Hepatic stellate cell (primary cell): ENCODE results near the gene LAMC3.

Experiments used
- DNase-seq: peaks from one replicate; pipeline ENCODE4 v3.0.0; 2011; ENCODE audit warnings: low spot score

Gene LAMC3

DNA sequence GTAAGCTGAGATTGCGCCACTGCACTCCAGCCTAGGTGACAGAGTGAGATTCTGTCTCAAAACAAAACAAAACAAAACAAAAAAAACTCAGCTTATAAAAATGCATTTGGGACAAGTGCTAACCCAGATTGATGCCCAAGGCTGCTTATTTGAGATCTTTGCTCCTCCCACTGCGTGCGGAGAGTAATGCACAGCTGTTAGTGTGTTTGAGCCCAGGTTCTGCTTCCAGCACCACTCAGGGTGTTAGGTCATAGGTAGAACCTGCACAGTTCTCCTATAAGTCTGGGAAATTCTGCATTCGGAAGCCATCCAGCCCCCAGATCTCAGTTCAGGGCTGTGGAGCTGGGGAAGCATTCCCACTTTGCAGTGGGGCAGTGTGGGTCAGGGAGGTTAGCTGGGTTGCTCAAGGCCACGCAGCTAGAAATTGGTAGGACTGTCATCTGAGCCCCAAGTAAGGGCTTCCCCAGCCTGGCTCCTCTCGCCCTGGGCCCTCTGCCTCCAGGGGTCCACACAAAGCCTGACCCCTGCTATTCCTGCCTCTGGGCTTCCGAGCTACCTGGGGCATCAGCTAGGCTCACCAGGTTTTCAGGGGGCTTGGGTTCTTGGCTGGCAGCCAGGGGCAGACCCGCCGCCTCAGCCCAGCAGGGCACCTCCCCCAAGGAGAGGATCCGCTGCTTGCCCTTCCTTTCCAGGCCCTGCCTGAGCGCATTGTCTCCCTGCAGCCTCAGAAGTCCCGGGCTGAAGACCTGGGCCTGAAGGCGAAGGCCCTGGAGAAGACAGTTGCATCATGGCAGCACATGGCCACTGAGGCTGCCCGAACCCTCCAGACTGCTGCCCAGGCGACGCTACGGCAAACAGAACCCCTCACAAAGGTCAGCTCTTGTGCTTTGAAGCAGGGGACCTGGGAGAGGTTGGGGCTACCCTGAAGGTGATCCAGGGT lies 69.7 kb downstream of the LAMC3 start:
- DNase-seq: no peak

DNA sequence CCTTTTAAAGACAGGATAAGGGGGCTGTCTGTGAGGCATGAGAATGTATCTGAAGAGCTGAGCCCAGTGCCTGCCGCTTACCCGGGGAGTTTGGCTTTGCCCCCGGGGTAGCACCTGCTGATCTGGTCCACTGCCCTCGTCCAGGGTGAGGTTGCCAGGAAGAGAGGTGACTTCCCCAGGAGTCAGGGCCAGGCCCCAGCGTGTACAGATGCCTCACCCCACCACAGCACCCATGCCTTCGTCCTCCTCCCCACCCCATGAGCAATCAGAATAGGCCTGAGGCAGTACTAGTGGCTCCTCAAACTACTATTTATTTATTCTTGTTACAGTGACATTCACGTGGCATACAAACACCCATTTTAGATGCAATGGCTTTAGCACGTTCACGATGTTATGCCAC lies 71.6 kb downstream of the LAMC3 start:
- no peak for DNase-seq

DNA sequence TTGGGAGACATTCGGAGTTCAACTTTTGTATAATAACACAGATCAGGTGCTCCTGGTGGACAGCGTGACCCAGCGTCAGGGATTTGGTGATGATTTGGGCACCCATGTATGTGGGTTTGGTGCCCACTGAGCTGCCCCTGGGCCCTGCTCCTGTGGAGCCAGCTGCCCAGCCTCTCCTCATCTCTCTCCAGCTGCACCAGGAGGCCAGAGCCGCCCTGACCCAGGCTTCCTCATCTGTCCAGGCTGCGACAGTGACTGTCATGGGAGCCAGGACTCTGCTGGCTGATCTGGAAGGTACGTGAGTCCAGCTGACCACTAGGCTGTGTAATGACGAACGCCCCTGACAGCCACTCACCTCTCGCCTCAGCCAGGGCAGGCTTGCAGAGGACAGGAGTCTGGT lies 72.9 kb downstream of the LAMC3 start:
- no peak for DNase-seq

DNA sequence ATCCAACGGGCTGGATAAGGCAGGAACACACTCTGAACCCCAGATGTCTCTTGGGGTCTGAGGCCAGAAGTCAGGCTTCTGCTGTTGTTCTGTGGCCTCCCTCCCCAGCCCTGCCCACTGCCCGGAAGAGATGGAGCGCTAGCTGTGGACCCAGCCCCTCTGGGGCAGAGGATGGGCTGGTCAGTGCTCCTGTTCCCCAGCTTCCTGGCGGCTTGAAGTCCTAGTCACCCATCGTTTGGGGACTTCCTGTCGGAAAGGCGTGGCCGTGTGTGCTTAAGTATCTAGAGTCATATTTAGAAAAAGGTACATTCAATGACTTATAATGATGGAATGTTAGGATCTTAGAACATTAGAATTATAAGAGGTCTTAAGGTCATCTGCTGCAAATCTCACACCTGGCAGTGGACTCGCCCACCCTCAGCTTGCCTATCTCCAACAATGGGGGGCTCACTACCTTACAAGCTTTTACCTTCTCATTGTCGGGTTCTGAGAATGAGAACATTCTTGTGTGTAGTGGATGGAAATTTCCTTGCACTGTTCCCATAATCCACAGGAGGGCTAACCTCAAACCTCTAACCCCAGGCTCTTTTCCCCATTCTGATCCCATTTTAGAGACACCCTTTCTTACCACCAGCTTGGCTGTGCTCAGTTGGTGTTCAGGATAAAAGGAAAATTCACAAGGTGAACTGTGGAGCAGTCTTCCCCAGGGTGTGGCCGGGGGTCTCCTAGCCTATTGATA lies 74.0 kb downstream of the LAMC3 start:
- DNase-seq: no peak

DNA sequence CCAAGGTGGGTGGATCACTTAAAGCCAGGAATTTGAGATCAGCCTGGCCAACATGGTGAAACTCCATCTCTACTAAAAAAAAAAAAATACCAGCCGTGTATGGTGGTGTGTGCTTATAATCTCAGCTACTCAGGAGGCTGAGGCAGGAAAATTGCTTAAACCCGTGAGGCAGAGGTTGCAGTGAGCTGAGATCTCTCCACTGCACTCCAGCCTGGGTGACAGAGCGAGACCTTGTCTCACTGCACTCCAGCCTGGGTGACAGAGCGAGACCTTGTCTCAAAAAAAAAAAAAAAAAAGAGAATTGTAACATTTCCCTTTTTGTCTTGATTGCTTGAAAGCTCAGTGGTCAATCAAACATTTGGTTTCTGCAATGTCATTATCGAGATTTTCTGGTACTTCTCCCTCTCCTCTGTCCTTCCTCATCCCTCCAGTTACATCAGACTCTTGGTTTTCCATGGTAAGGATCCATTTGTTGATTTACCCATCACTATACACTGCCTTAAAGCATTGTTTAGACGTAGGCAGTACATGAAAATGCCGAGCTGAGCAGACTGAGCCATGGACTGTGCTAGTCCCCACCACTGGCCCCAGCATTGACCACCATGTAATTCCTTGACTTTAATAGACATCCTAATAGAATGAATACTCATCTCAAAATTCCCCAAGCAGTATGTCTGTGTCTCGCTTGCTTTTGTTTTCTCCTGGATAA lies 75.8 kb downstream of the LAMC3 start:
- DNase-seq: no peak

DNA sequence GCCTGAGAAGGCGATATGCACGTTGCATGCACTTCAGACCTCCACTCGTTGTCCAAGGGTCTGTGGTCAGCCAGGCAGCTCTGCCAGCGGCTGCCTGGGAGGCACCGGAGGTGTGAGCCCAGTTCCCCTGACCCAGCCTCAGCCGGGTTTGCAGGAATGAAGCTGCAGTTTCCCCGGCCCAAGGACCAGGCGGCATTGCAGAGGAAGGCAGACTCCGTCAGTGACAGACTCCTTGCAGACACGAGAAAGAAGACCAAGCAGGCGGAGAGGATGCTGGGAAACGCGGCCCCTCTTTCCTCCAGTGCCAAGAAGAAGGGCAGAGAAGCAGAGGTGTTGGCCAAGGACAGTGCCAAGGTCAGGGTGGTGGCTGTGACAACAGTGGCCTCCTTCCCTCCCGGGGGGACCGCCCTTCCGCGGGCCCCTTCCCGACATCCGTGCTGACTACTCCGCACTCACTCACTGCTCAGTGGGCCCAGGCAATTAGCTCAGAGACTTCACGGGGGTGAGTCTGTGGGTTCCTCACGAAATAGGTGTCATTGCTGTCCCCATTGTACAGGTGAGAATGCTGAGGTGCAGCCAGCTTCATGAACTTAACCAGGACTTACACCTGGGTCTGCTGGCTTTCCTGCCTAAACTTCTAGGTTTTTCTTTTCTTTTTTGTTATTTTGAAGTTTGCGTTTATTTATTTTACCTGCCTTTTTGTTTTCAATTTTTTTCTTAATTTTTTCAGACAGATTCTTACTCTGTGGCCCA lies 76.6 kb downstream of the LAMC3 start:
- no peak for DNase-seq

DNA sequence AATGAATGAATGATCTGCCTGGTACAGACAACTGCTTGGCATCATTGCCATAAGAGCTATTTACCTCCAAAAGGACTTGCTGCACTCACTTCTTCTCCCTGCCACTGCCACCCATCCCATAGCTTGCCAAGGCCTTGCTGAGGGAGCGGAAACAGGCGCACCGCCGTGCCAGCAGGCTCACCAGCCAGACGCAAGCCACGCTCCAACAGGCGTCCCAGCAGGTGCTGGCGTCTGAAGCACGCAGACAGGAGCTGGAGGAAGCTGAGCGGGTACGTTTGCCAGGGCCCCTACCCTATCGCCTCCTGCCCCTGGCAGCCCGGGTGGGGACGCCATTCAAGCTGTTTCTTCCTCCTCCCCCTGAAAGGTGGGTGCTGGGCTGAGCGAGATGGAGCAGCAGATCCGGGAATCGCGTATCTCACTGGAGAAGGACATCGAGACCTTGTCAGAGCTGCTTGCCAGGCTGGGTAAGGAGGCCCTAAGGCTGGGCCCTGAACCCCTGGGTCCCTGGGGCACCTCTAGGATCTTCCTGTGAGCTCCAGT lies 78.5 kb downstream of the LAMC3 start:
- no peak for DNase-seq

DNA sequence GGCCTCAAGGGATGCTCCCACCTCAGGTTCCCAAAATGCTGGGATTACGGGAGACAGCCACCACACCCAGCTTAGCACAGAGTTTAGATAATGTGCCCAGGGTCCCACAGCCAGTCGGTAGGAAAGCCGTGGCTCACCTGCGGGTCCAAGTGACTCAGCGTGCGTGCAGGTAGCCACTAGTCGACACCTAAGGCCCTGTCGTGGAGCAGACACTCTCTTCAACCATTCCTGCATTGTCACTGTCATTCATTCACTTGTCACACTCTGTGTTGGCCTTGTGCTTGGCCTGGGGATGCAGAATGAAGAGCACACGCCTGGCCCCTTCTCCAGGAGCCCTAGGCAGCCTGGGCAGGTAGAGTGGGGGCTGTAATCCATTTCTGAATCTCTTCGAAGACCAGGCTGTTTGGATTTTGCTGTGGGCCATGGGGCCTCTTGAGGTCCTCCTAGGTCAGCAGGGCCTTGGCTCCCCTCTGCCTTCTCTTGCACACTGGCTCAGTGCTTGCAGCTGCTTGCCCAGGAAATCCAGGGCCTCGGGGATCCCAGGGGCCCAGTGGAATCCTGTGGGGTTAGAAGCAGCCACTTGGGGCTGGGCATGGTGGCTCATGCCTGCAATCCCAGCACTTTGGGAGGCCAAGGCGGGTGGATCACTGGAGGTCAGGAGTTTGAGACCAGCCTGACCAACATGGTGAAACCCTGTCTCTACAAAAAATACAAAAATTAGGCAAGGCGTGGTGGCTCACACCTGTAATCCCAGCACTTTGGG lies 81.2 kb downstream of the LAMC3 start:
- DNase-seq: no peak

DNA sequence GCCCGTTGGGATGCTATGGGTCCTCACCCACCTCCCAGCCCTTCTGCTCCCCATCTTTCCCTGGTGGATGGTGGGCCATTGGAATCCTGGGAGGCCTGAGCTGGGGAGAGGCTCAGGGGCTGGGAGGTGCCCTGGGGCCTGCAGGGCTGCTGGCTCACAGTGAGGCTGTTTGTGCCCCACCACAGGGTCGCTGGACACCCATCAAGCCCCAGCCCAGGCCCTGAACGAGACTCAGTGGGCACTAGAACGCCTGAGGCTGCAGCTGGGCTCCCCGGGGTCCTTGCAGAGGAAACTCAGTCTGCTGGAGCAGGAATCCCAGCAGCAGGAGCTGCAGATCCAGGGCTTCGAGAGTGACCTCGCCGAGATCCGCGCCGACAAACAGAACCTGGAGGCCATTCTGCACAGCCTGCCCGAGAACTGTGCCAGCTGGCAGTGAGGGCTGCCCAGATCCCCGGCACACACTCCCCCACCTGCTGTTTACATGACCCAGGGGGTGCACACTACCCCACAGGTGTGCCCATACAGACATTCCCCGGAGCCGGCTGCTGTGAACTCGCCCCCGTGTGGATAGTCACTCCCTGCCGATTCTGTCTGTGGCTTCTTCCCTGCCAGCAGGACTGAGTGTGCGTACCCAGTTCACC lies 82.5 kb downstream of the LAMC3 start:
- DNase-seq: no peak

DNA sequence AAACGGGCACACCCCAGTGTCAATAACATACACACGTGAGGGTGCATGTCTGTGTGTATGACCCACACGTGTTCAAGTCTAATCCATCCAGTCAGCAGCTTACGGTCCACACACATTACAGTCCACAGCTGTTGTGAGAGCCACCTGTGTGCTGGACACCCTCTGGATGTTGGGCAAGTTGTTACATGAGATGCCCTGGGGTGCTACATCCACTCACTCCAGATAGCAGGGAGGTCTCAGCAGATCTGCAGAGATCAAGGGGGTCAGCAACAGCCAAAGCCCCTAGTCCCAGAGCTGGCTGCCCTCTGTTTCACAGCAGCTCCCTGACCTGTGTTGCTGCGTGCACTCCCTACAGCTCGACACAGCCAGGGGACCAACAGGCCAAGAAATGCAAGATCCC lies 83.1 kb downstream of the LAMC3 start:
- no peak for DNase-seq

DNA sequence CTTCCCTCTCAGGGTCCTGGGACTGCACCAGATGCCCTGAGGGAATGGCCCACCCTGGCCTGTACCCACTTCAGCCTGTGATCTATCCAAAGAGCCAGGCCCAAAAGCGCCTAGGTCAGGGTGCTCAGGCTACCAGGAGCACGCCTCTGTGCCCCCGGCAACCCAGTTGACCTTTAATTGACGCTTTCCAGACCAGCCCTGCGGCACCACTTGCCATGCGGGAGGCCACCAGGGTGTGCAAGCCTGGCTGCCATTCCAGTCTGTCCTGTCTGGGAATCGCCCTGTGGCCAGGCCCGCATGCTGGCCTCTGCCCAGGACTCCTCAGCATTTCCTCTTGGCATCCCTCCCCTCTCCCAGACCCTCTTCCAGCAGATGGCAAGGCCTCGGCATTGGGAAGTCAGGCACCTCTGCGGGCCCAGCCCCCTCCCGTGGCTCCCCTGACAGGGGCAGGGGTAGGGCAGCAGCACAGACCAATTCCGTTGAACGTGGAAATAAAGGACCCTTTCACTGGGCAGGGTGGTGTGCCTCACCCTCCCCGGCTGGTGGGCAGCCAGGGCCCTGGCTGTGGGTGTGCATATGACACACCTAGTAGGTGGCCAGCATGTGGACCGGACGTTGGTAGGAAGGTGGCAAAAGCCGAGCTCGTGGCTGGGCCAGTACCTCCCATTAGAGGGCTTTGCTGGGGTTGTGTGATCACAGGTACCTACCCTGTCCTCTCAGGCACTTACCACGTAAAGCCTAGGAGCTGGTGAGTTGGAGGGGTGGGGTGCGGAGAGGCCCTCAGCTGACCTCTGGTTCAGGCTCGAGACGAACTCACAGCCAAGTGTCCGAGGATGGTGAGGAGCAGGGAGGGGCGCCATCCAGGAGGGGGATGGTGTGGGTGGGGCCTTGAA lies 83.8 kb downstream of the LAMC3 start:
- no peak for DNase-seq

DNA sequence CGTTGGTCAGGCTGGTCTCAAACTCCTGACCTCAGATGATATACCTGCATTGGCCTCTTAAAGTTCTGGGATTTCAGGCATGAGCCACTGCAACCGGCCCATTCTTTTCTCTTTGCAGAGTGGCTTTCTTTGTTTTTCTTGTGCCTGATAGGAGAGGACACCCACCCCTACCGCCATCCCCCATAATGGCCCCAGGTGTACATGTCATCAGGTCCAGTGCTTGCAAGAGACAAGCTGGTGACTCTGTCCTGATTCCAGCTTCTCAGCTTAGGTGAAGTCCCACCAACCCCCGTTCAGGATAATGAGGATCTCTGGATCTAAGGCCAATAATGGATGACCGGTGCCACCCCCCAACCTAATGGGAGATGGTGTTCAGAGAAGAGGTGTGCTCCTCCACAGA lies 85.0 kb downstream of the LAMC3 start:
- no peak for DNase-seq

DNA sequence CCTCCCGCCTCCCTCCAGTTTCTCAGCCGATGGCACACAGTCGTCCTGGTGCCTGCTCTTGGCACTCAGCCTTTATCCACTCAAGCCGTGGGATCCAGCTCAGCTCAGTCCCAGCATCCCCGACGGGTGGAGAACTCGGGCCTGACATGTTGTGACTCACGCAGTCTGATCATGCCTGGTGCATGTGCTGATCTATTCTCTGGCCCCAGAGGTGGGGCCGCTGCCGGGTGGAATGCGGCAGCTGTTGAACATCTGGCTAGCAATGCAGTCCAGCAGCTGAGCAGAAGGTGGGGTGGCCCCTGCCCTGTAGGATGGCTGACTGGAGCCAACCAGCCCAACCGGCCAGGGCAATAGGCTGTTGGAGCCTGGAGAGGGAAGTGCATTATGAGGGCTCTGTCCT lies 85.6 kb downstream of the LAMC3 start:
- DNase-seq: peak; percentile 74

DNA sequence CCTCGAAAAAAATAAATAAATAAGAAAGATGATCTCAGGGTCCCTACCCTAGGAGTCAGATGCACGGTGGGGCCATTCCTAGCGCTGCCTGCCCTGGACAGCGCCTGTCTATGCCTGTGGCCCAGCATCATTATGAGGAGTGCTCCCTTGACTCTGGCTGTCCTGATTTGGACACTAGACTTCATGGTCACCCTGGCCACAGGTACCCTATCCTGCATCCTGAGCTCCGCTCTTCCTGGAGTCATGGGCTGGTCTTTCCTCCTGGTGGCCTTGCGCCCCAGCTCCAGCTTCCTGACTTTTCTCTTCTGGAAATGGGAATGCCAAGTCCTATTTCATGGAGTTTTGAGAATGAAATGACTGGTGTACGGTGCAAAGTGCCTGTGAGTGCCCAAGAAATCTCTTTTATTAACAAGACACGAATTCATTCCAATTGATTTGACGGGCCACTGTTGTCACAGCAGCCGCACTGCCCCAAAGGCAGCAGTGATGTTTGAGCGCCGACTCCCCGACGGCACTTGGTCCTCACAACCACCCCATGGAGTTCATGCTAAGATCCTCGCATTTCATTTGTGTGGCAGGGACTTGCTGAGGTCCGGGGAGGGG lies 86.8 kb downstream of the LAMC3 start:
- DNase-seq: no peak

DNA sequence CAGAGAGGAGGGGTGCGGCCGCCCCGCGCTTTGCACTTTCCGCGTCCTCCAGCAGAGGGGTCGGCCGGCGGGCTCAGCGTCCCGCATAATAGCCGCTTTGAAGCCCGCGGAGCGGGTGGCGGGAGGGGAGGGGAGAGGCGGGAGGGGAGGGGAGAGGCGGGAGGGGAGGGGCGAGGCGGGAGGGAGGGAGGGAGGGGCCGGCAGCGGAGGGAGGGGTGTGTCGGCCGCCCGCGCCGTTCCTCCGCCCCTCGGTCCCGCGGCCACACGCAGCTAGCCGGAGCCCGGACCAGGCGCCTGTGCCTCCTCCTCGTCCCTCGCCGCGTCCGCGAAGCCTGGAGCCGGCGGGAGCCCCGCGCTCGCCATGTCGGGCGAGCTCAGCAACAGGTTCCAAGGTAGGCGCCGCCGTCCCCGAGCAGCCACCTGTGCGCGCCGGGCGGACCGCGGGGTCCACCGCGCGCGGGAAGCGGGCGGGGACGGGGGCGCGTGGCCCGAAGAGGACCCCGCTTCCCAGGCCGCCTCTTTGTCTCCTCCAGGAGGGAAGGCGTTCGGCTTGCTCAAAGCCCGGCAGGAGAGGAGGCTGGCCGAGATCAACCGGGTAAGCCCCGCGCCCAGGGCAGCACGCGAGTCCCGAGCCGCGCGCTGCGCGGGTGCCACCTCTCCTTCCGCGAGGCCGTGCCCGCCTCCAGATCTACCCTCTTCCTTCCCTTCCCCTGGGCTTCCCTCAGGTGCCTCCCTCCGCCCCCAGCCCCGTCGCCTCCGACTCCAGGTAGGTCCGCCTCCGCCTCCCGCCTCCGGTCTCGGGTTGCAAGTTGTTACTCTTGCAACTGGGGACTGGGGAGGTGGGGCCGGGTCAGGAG lies 87.5 kb downstream of the LAMC3 start, which contains the start of gene AIF1L:
AIF1L (plus strand) TSS at position 263 of the 857 bp plus-strand sequence; CDS start at position 362, 99 bp downstream.
- no peak for DNase-seq

DNA sequence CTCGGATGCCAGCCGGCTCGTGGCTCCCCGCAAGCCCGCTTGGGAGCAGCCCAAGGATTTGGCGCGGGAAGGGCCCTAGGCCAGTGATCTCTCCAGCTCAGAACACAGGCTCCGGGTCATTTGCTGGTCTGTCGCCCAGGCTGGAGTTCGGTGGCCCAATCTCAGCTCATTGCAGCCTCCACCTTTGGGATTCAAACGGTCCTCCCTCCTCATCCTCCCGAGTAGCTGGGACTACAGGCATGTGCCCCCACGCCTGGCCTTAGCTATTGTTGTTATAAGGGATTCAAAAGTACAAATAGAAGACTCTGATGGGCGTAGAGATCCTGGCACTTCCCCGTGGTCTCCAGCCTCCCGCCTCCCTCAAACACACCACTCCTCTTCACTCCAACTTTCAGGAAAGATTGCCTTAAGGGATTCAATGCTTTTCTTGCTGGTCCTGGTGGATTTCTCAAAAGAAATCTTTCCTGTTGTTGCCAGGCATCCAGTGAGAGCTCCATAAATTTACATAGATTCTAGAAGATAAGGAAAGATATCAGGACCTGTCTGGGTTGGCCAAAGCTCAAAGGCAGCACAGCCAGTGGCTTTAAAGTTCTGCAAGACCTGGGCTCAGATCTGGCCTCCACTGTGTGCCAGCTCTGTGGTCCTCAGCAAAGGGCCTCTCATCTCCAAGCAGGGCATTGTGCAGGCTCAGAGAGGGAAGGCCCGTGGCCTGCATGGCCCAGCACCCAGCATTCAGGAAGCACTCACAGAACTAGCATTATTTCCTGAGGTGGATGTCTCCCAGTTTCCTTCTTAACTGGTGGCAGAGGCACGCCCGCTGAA lies 88.4 kb downstream of the LAMC3 start:
- no peak for DNase-seq

DNA sequence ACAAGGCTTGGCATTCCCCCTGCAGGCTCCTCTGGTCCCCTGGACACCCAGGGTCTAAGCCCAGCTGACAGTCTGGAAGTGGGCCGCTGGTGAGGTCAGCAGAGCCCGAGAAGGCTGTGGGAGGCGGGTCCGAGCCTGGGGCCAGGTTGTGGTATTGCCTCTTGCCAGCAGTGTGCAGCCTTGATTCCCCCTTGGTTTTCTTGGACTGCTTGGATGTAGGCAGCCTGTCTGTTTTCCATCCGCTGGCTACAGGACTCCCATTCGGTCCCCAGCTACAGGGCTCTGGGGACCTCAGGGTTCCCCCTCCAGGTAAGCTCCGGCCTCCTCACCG lies 88.9 kb downstream of the LAMC3 start:
- no peak for DNase-seq
